SK-N-SH (cell line): ENCODE data around the gene GALK1.

ENCODE experiments used
- ELF1 ChIP-seq: IDR thresholded peaks from 2 replicates; pipeline ENCODE4 v1.4.0; 2012
- EZH2phosphoT487 ChIP-seq: fragments of 200-600 bp; sonication (generic); IDR thresholded peaks from 2 replicates; pipeline ENCODE4 v1.6.1; 2017; ENCODE audit warnings: low read depth, mixed run types, mild to moderate bottlenecking, antibody characterized with exemption, moderate library complexity, borderline replicate concordance
- FOXJ3 ChIP-seq: sonication (generic); formaldehyde crosslinking; IDR thresholded peaks from 2 replicates; pipeline ENCODE4 v1.5.1; 2020; ENCODE audit warnings: mild to moderate bottlenecking, missing genetic modification reagents
- GABPA ChIP-seq: IDR thresholded peaks from 2 replicates; pipeline ENCODE4 v1.4.0; 2012; ENCODE audit warnings: low read depth, mild to moderate bottlenecking
- POLR2AphosphoS5 ChIP-seq: IDR thresholded peaks from 2 replicates; pipeline ENCODE4 v1.6.1; 2012; ENCODE audit warnings: low read depth, low read length
- RCOR1 ChIP-seq: fragments of 150-350 bp; IDR thresholded peaks from 2 replicates; pipeline ENCODE4 v1.6.1; 2017; ENCODE audit warnings: antibody characterized with exemption, low read length
- RFX5 ChIP-seq: IDR thresholded peaks from 2 replicates; pipeline ENCODE4 v1.6.1; 2012; ENCODE audit warnings: mild to moderate bottlenecking, improper control_type of control experiment, low read length
- SMC3 ChIP-seq: IDR thresholded peaks from 2 replicates; pipeline ENCODE4 v1.6.1; 2012; ENCODE audit warnings: low read depth, low read length, improper control_type of control experiment
- TF ChIP-seq, protein P1 (sequence below): IDR thresholded peaks from 2 replicates; pipeline ENCODE4 v1.4.0; 2012; ENCODE audit warnings: low read depth, borderline replicate concordance
- TF ChIP-seq, protein P2 (sequence below): fragments of 200-600 bp; sonication (generic); IDR thresholded peaks from 2 replicates; pipeline ENCODE4 v1.6.1; 2017; ENCODE audit warnings: antibody characterized with exemption, mild to moderate bottlenecking, moderate library complexity
- TF ChIP-seq, protein P3 (sequence below): IDR thresholded peaks from 2 replicates; pipeline ENCODE4; 2012
- TF ChIP-seq, protein P4 (sequence below): IDR thresholded peaks from 2 replicates; pipeline ENCODE4 v1.4.0; 2012; ENCODE audit warnings: low read depth

DNA sequence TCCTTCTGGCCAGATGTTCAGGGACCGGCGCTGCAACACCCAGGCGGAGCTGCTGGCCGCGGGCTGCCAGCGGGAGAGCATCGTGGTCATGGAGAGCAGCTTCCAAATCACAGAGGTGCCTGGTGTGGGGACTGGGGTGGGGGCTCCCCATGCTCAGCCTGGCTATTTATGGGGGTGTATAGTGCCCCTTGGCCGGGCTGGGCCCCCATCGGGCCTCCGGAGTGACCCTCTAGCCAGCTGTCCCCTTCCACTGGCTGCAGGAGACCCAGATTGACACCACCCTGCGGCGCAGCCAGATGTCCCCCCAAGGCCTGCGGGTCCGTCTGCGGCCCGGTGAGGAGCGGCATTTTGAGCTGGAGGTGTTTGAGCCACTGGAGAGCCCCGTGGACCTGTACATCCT, 37.6 kb downstream of the GALK1 start:
- no peak for TF ChIP-seq ELF1
- no peak for TF ChIP-seq GABPA
- TF ChIP-seq, protein P1, sequence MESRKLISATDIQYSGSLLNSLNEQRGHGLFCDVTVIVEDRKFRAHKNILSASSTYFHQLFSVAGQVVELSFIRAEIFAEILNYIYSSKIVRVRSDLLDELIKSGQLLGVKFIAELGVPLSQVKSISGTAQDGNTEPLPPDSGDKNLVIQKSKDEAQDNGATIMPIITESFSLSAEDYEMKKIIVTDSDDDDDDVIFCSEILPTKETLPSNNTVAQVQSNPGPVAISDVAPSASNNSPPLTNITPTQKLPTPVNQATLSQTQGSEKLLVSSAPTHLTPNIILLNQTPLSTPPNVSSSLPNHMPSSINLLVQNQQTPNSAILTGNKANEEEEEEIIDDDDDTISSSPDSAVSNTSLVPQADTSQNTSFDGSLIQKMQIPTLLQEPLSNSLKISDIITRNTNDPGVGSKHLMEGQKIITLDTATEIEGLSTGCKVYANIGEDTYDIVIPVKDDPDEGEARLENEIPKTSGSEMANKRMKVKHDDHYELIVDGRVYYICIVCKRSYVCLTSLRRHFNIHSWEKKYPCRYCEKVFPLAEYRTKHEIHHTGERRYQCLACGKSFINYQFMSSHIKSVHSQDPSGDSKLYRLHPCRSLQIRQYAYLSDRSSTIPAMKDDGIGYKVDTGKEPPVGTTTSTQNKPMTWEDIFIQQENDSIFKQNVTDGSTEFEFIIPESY = no peak
- TF ChIP-seq FOXJ3 (CRISPR knock-in tag) = no peak
- TF ChIP-seq, protein P2, sequence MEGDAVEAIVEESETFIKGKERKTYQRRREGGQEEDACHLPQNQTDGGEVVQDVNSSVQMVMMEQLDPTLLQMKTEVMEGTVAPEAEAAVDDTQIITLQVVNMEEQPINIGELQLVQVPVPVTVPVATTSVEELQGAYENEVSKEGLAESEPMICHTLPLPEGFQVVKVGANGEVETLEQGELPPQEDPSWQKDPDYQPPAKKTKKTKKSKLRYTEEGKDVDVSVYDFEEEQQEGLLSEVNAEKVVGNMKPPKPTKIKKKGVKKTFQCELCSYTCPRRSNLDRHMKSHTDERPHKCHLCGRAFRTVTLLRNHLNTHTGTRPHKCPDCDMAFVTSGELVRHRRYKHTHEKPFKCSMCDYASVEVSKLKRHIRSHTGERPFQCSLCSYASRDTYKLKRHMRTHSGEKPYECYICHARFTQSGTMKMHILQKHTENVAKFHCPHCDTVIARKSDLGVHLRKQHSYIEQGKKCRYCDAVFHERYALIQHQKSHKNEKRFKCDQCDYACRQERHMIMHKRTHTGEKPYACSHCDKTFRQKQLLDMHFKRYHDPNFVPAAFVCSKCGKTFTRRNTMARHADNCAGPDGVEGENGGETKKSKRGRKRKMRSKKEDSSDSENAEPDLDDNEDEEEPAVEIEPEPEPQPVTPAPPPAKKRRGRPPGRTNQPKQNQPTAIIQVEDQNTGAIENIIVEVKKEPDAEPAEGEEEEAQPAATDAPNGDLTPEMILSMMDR = no peak
- TF ChIP-seq RCOR1 = no peak
- TF ChIP-seq SMC3 = no peak
- TF ChIP-seq, protein P3, sequence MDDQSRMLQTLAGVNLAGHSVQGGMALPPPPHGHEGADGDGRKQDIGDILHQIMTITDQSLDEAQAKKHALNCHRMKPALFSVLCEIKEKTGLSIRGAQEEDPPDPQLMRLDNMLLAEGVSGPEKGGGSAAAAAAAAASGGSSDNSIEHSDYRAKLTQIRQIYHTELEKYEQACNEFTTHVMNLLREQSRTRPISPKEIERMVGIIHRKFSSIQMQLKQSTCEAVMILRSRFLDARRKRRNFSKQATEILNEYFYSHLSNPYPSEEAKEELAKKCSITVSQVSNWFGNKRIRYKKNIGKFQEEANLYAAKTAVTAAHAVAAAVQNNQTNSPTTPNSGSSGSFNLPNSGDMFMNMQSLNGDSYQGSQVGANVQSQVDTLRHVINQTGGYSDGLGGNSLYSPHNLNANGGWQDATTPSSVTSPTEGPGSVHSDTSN = no peak
- TF ChIP-seq, protein P4, sequence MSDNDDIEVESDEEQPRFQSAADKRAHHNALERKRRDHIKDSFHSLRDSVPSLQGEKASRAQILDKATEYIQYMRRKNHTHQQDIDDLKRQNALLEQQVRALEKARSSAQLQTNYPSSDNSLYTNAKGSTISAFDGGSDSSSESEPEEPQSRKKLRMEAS = no peak
- TF ChIP-seq POLR2AphosphoS5 = no peak
- TF ChIP-seq RFX5 = no peak
- TF ChIP-seq EZH2phosphoT487 = no peak
